HG02623 (cell line): ENCODE results near the gene DES.
"Not testable (repeated sequence)": the region's sequence is repeated elsewhere in the genome, so short reads cannot be mapped to it uniquely, and the experiment has no call there.

Experiments
- ATAC-seq: cut with Tn5 transposase; IDR thresholded peaks from one replicate; pipeline ENCODE4 v1.9.1; 2021; ENCODE audit warnings: moderate library complexity; ENCODE audit not compliant: unreplicated experiment

Gene DES

DNA sequence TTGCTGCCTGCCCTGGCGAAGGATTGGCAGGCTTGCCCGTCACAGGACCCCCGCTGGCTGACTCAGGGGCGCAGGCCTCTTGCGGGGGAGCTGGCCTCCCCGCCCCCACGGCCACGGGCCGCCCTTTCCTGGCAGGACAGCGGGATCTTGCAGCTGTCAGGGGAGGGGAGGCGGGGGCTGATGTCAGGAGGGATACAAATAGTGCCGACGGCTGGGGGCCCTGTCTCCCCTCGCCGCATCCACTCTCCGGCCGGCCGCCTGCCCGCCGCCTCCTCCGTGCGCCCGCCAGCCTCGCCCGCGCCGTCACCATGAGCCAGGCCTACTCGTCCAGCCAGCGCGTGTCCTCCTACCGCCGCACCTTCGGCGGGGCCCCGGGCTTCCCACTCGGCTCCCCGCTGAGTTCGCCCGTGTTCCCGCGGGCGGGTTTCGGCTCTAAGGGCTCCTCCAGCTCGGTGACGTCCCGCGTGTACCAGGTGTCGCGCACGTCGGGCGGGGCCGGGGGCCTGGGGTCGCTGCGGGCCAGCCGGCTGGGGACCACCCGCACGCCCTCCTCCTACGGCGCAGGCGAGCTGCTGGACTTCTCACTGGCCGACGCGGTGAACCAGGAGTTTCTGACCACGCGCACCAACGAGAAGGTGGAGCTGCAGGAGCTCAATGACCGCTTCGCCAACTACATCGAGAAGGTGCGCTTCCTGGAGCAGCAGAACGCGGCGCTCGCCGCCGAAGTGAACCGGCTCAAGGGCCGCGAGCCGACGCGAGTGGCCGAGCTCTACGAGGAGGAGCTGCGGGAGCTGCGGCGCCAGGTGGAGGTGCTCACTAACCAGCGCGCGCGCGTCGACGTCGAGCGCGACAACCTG, at the start of gene DES:
TSS of gene DES (plus strand) at position 223 of the 857 bp plus-strand sequence. CDS start at position 309, 86 bp downstream.
- ATAC-seq: no peak

- no peak for ATAC-seq
Measured at GRCh38 chr2:219368690-219369191, 49.4 kb upstream of the DES start.

GRCh38 chr2:219369447-219369861, 48.7 kb upstream of the DES start:
- ATAC-seq: no peak

DNA sequence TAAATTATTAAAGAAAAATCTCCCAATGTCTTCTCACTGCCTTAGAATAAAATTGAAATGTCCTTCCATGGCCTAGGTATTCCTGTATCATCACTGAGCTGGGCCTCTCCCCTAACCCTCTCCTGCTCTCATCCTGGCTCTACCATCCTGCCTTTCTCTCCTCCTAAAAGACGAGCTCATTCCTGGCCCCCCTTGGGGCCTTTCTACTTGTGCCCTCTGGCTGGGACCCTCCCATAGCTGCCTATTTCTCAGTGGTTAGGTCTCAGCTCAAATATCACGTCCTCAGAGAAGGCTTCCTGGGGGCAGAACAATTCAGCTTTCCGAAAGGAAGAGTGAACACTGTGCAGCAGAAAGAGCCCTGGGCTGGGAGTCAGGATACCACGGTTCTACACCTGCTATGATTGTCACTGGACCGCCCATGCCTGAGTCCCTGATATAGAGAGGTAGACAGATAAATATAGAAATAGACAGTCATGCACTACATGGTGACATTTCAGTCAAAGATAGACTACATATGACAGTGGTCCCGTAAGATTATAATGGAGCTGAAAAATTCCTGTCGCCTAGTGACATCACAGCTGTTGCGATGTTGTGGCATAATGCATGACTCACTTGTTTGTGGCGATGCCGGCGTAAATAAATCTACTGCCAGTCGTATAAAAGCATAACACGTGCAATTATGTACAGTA, 39.9 kb upstream of the DES start:
- no peak for ATAC-seq

GRCh38 chr2:219380926-219381325, 37.3 kb upstream of the DES start:
- no peak for ATAC-seq

DNA sequence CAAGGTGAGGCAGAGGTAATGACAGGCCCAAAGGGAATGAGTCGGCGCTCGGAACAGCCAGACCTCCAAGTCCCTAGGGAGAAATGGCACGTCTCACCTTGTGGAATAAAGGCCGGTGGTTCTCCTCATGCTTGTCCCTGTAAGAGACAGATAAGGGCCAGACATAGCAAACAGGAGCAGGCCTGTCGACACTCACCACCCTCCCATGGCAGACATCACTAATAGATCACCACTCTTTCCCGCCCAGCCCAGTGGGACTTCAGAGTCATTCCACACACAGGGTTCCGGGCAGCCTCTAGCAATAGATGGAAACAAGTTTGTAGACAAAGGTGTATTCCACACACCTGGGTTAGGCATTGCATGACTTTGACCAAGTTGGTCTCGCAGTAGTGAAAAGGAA, 36.7 kb upstream of the DES start:
- no peak for ATAC-seq

DNA sequence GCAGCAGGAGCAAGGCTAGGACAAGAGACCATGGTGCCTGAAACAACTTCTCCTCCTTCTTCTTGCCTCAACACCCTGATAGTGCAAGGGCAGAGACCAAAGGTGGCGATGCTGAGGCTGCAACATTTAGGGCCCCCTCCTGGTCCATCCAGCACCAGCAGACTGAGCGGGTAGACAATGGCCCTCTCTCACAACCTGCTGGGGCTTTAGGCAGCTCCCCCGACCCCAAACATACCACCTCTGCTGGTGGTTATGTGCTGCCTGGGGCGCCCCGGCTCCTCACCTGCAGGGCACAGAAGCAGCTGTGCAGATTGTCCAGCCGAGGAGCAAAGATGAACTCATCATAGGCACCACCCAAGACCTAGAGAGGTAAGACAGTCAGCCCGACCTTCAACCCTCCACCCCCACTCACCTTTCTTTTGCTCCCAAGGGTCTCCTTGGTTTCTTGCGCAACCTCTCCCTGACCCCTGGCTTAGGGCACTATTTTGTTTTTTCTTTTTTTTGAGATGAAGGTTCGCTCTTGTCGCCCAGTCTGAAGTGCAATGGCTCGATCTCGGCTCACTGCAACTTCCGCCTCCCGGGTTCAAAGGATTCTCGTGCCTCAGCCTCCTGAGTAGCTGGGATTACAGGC, 34.0 kb upstream of the DES start:
- no peak for ATAC-seq

GRCh38 chr2:219384859-219385258, 33.3 kb upstream of the DES start:
- ATAC-seq: no peak

DNA sequence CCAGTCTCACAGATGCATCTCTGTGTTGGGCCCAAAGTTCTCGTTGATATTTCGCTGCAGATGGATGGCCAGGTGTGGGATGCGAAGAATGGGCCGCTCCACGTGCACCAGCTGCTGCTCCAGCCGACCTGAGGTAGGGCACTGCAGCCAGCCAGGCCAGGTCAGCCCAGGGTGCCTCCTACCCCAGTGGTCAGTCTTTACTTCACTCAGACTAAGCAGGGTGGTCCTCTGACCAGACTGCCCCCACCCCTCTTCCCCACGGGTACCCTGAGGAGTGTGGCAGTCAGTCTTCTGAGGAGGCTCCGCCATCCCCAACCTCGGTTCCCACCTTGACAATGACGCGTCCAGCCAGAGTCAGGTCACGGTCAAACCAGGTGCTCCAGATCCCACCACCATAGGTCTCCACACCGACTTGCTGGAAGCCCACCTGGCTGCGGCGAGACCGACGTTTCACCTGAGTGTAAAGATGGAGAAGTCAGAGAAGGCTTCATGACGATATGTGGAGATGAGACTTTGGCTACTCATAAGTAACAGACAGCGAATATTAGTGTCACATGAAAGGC, 32.1 kb upstream of the DES start:
- ATAC-seq: no peak

DNA sequence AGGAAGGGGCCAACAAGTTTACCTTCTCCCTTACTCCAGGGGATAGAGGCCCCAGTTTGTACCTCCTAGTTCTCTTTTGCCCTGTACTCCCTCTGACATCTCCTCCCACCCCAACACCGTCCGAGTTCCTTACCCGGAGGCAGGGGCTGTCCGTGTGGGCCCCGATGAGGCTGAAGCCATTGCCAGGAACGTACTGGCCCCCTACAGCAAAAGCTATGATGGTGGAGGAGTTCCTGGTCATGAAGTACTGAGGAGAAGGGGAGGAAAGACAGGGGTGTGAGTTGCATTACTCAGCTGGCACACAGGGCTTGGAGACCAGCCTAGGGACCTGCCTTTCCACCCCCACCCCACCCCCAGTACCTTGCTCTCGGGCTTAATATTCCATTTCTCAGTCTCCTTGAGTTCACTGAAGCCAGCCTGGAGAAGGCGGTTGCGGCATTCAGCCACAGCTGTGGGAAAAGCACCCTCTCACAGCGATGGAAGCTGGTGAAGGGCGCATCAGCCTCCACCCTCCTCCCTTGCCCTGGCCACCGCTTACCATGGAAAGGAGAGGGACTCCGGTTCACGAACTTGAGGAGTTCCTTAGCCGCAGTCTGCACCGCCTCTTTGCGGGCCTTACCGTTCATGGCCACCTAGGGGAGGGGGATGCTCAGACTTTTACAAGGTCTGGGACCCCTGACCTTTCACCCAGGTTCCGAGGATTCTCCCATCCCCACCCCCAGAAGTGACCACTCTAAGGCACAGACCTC, 31.5 kb upstream of the DES start:
- ATAC-seq: no peak

DNA sequence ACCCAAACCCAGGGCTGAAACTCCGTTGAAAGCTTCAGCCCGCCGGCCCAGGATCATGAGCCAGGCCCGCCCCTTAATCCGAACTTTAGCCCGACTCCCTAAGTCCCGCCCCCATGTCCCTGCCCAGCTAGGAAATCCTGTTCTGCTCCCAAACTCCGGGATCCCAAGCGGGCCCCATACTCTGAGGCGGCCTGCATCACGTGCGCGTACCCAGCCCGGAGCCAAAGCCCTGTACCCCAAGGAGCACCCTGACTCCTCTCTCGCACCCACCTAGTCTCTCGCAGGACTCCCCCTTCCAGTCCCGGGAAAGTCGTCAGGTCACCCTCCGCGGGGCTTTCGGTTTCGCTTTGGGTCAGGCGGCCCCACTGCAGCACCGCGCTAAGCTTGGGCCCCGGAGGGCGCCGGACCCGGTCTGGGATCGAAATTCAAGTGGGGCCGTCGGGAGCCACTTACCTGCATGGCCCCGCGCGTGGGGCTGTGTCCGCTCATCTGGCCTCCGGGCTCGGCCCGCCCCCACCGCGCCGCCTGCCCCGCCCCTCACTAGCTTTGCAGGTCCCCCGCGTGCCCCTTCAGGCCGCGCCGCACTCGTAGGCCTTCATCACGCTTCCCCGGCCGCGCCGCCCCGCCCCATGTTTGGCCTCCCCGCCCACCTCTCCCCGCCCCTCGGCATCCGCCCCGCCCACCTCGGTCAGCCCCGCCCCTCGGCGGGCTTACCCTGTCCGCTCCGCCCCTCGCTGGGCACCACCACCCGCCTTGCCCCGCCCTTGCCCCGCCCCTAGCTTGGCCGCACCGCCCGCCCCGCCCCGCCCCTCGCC, 30.7 kb upstream of the DES start, which contains the start of gene DNPEP:
TSS of gene DNPEP (minus strand) at position 607 of the 815 bp plus-strand sequence. CDS start at position 489, 118 bp downstream.
- peak; percentile 44 for ATAC-seq

- peak; percentile 76 for ATAC-seq
Measured at GRCh38 chr2:219388121-219388906, 29.9 kb upstream of the DES start.

DNA sequence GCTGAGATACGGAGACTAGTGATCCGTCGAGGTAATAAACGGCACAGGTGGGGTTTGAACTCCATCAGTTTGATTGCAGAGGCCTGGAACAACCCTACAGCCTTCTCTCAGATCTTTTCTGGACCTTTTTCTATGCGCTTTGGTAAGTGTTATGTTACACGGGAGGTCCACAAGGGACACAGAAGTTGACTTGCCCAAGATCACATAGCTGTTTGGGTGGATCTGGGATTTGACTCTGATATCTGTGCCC, 29.3 kb upstream of the DES start:
- ATAC-seq: no peak

- ATAC-seq: no peak
Measured at GRCh38 chr2:219392754-219393153, 25.4 kb upstream of the DES start.

DNA sequence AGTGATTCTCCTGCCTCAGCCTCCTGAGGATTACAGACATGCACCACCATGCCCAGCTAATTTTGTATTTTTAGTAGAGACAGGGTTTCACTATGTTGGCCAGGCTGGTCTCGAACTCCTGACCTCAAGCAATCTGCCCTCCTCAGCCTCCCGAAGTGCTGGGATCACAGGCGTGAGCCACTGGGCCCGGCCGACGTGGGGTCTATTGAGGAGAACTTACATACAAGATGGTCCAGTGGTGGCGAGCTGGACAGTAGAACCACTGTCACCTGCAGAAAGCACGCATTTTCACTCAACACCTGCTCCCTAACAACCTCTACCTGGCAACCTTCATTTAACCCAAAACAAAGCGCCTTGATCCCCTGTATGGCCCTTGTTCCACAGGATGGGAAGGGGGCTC, 23.1 kb upstream of the DES start:
- ATAC-seq: not testable (repeated sequence)

DNA sequence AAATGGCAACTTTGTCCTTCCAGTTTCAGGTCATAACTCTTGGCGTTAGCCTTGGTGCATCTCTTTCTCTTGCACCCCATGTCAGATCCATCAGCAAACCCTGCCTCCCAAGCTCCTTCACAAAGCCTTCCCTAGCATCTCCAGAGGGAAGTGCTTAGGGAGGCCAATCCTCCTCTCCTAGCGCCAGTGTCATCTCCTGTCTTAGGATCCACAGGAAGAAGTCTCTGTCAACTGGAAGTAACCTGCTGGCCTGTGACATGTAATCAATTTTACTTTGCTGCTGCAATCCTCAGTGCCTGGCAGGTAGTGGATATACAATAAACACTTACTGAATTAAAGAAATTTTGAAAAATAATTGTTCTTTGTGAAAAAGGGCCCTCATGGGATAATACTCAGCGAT, 22.6 kb upstream of the DES start:
- no peak for ATAC-seq

- ATAC-seq: no peak
Measured at GRCh38 chr2:219396863-219397457, 21.2 kb upstream of the DES start.

DNA sequence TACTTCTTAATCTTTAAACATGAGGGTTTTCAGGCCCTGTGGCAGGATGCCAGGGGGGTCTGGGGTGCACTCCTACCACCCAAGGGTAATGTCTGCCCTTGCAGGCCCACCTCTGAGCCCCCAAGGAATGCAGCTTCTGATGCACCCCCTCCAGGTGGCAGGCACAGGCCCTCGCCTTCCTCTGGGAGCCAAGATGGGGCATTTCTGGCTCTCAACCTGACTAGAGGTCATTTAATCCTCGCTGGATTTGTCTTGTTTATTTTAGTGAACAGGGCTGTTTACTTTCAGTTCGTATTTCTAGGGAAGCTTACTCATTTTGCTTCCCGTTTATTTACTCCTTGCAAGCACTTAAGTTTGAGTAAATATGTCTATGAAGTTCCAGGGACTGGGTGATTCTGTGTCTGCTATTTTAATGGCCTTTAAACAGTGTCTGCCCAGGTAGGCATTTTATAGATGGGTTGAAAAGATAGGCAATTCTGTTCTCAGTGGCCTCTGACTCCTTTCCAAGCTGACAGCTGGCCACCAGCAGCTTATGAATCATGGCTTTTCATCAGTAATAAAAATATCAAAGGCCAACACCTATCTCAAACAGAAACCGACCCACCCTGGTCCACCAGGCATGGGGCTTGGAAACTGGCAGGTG, 19.3 kb upstream of the DES start:
- no peak for ATAC-seq
